Measurements from ENCODE around the gene ABCA3. TPM values are rescaled to one million over a fixed set of nuclear protein-coding genes. Genes with fewer than 3 reads are reported as not detected.

The ABCA3 gene
- total RNA-seq, 1 experiment from 2014 or later: 7.6 TPM

DNA sequence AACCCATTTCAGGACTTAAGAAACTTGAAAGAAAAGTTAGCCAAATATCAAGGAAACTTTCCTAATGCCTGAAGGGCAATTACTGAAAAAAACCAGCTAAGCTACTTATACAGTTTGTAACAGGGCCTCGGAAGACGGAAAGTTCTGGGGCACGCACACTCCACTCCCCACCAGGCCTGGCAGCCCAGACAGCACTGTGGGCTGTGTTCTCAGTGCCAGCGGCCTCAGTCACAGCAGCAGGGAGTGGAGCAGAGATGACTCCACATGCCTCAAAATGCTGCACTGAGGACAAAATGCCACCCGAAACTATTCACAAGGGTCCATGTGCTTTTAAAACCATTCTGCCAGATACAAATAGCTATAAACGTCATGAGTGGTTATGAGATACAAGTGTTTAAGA, 82.8 kb downstream of the ABCA3 start:
- Mint-ChIP-seq H3K4me1 (ENCODE audit: low read depth, unreplicated experiment) (peaks cover 10% of the 10 kb centered on the region), H3K9me3 (ENCODE audit: low read depth, unreplicated experiment) (no peaks in the 10 kb centered on the region), H3K4me3 (ENCODE audit: low read depth, unreplicated experiment) (no peak overlapping the region), H3K27me3 (ENCODE audit: unreplicated experiment) (no peaks in the 10 kb centered on the region), H3K27ac (ENCODE audit: unreplicated experiment) (no peak overlapping the region), H3K36me3 (ENCODE audit: insufficient read depth, unreplicated experiment) (peaks cover 93% of the 10 kb centered on the region)
- TF ChIP-seq, protein P1, sequence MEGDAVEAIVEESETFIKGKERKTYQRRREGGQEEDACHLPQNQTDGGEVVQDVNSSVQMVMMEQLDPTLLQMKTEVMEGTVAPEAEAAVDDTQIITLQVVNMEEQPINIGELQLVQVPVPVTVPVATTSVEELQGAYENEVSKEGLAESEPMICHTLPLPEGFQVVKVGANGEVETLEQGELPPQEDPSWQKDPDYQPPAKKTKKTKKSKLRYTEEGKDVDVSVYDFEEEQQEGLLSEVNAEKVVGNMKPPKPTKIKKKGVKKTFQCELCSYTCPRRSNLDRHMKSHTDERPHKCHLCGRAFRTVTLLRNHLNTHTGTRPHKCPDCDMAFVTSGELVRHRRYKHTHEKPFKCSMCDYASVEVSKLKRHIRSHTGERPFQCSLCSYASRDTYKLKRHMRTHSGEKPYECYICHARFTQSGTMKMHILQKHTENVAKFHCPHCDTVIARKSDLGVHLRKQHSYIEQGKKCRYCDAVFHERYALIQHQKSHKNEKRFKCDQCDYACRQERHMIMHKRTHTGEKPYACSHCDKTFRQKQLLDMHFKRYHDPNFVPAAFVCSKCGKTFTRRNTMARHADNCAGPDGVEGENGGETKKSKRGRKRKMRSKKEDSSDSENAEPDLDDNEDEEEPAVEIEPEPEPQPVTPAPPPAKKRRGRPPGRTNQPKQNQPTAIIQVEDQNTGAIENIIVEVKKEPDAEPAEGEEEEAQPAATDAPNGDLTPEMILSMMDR (IDR thresholded peaks at IDR 0.05; ENCODE audit: unreplicated experiment): no peak
- no TSS peak for BruUV-seq (replicated peaks)
- DNase-seq: no peak
- intact Hi-C loops (cut with micrococcal nuclease; ENCODE audit: unreplicated experiment): no loop called here
- CTCF ChIA-PET: interaction anchor here (0.6 kb wide), 1 partner anchor 681 kb away, joined by 4 read pairs; no protein-coding TSS in a partner anchor

DNA sequence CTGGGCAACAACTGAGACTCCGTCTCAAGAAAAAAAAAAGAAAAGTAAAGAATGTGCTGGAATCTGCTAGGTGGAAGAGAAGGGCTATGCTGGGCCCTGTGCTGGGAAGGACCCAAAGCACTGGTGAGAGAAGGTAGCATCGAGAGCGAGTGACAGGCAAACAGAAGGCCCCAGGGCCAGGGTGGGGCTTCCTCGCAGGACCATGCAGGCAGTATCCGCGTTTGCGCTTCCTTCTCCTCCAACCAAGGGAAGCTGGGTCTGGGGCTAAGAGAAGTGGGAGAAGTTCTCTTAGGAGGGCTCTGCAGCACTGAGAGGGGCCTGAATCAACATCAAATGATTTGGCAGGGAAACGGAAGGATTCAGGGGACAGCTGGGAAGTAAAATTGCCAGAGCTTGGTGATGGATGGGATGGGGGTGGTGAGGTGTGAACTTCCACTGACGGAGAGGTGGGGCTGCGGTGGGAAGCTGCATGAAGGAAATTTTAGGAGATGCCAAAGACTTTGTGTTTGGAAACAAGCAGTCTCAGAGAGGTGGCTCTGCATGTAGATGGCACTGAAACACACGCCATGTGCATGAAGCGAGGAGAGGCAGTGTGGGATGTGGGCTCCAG, 83.9 kb downstream of the ABCA3 start:
- H3K9me3 Mint-ChIP-seq (ENCODE audit: low read depth, unreplicated experiment): no peaks in the 10 kb centered on the region
- H3K27me3 Mint-ChIP-seq (ENCODE audit: unreplicated experiment): no peaks in the 10 kb centered on the region
- no TSS peak for BruUV-seq (replicated peaks)
- no peak for DNase-seq
- intact Hi-C loops (cut with micrococcal nuclease; ENCODE audit: unreplicated experiment): no loop called here
- CTCF ChIA-PET: no interaction called here
- TF ChIP-seq, protein P1 (IDR thresholded peaks at IDR 0.05; ENCODE audit: unreplicated experiment): no peak
- peak overlapping the region; percentile 80 for H3K27ac Mint-ChIP-seq (ENCODE audit: unreplicated experiment)
- H3K36me3 Mint-ChIP-seq (ENCODE audit: insufficient read depth, unreplicated experiment): peaks cover 93% of the 10 kb centered on the region
- peaks cover 20% of the 10 kb centered on the region for H3K4me1 Mint-ChIP-seq (ENCODE audit: low read depth, unreplicated experiment)
- H3K4me3 Mint-ChIP-seq (ENCODE audit: low read depth, unreplicated experiment): no peak overlapping the region

DNA sequence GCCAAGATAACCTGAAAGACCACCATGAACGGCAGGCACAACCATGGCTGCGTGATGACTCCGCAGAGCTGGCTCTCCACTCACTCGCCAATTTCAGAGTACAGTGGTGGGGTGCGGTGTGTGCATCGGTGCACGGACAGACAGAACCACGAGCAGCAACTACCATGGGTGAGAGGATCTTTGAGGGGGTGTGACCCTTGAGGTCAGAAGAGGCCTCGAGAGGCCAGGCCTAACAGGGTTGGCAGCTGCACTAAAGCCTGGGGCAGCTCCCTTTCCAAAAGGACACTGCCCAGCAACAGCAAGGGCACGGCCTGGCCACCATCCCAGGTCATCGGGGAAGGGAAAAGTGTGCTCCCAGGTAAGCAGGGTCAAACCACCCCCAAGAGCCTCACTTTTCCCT, 87.2 kb downstream of the ABCA3 start:
- Mint-ChIP-seq H3K9me3 (ENCODE audit: low read depth, unreplicated experiment) (no peaks in the 10 kb centered on the region), H3K4me1 (ENCODE audit: low read depth, unreplicated experiment) (peaks cover 20% of the 10 kb centered on the region), H3K27ac (ENCODE audit: unreplicated experiment) (peak overlapping the region; percentile 88), H3K4me3 (ENCODE audit: low read depth, unreplicated experiment) (no peak overlapping the region), H3K27me3 (ENCODE audit: unreplicated experiment) (no peaks in the 10 kb centered on the region), H3K36me3 (ENCODE audit: insufficient read depth, unreplicated experiment) (peaks cover 96% of the 10 kb centered on the region)
- TF ChIP-seq, protein P1 (IDR thresholded peaks at IDR 0.05; ENCODE audit: unreplicated experiment): no peak
- intact Hi-C loops (cut with micrococcal nuclease; ENCODE audit: unreplicated experiment): no loop called here
- DNase-seq: no peak
- CTCF ChIA-PET: interaction anchor here (2.8 kb wide), 1 partner anchor 38 kb away, joined by 15 read pairs; the partner anchor contains the start of gene PGP
- BruUV-seq (replicated peaks): no TSS peak

DNA sequence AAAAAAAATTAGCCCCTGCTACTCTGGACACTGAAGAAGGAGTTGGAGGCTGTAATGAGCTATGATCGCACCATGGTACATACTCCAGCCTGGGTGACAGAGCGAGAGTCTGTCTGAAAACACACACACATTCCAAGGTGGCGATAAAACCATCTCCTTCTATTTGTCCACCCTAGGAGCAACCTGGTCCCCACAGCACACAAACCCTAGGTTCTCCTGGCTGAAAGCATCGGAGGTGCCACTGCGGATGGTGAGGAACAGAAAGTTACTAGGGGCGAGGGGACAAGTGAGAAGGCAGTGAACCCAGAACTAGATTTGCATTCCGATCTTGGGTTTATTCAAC, 87.8 kb downstream of the ABCA3 start:
- H3K27ac Mint-ChIP-seq (ENCODE audit: unreplicated experiment): peak overlapping the region; percentile 88
- TF ChIP-seq, protein P1 (IDR thresholded peaks at IDR 0.05; ENCODE audit: unreplicated experiment): no peak
- no peaks in the 10 kb centered on the region for H3K27me3 Mint-ChIP-seq (ENCODE audit: unreplicated experiment)
- no TSS peak for BruUV-seq (replicated peaks)
- no peak overlapping the region for H3K4me3 Mint-ChIP-seq (ENCODE audit: low read depth, unreplicated experiment)
- DNase-seq: no peak
- no peaks in the 10 kb centered on the region for H3K9me3 Mint-ChIP-seq (ENCODE audit: low read depth, unreplicated experiment)
- intact Hi-C loops (cut with micrococcal nuclease; ENCODE audit: unreplicated experiment): no loop called here
- CTCF ChIA-PET: interaction anchor here (0.6 to 2.8 kb wide), 5 partner anchors 38 to 776 kb away, joined by 5 to 27 read pairs (median 8); partner anchors contain the start of genes PGP and TRAF7
- peaks cover 20% of the 10 kb centered on the region for H3K4me1 Mint-ChIP-seq (ENCODE audit: low read depth, unreplicated experiment)
- peaks cover 95% of the 10 kb centered on the region for H3K36me3 Mint-ChIP-seq (ENCODE audit: insufficient read depth, unreplicated experiment)
